Endodermal cell (in vitro differentiated cells): ENCODE measurements around the gene DZIP1. TPM values are rescaled to one million over a fixed set of nuclear protein-coding genes. Genes with fewer than 3 reads are reported as not detected.

Experiments
- DNase-seq: peaks from one replicate; pipeline ENCODE4 v3.0.0-alpha.2; 2017
- H3K27ac ChIP-seq: 2 replicates; pipeline ENCODE4 v1.5.1; 2013; ENCODE audit warnings: mild to moderate bottlenecking, low read depth, low read length, moderate library complexity
- H3K27me3 ChIP-seq: 2 replicates; pipeline ENCODE4 v1.6.1; 2013; ENCODE audit warnings: mild to moderate bottlenecking, low read length, moderate library complexity; ENCODE audit not compliant: insufficient read depth, control insufficient read depth, poor library complexity, severe bottlenecking
- H3K36me3 ChIP-seq: 2 replicates; pipeline ENCODE4 v1.7.0; 2013; ENCODE audit warnings: mild to moderate bottlenecking, low read length, moderate library complexity; ENCODE audit not compliant: control insufficient read depth, insufficient read depth
- H3K4me1 ChIP-seq: one replicate; pipeline ENCODE4 v1.7.0; 2013; ENCODE audit warnings: low read length; ENCODE audit not compliant: control insufficient read depth, insufficient read depth
- H3K4me3 ChIP-seq: 2 replicates; pipeline ENCODE4 v1.5.1; 2013; ENCODE audit warnings: mild to moderate bottlenecking, low read length, moderate library complexity
- H3K9ac ChIP-seq: 2 replicates; pipeline ENCODE4 v1.6.1; 2013; ENCODE audit warnings: mild to moderate bottlenecking, low read length, moderate library complexity; ENCODE audit not compliant: poor library complexity, severe bottlenecking; ENCODE audit errors: extremely low read depth
- H3K9me3 ChIP-seq: 2 replicates; pipeline ENCODE4 v1.6.1; 2013; ENCODE audit warnings: mild to moderate bottlenecking, low read length, moderate library complexity; ENCODE audit not compliant: control insufficient read depth
- H3K27ac Mint-ChIP-seq: 2 replicates; pipeline ENCODE4 v1.8.0; 2020; ENCODE audit warnings: mixed read lengths
- H3K27me3 Mint-ChIP-seq: 2 replicates; pipeline ENCODE4 v1.8.0; 2021; ENCODE audit warnings: mild to moderate bottlenecking, mixed read lengths; ENCODE audit not compliant: insufficient read depth
- H3K36me3 Mint-ChIP-seq: 2 replicates; pipeline ENCODE4 v1.8.0; 2020; ENCODE audit warnings: low read depth, mixed read lengths
- H3K4me1 Mint-ChIP-seq: 2 replicates; pipeline ENCODE4 v1.8.0; 2020; ENCODE audit warnings: mixed read lengths
- H3K4me3 Mint-ChIP-seq: 2 replicates; pipeline ENCODE4 v1.8.0; 2020; ENCODE audit warnings: mild to moderate bottlenecking, moderate library complexity, mixed read lengths
- H3K9me3 Mint-ChIP-seq: 2 replicates; pipeline ENCODE4 v1.8.0; 2020; ENCODE audit warnings: mild to moderate bottlenecking, mixed read lengths
- WGBS, 2 experiments: methylation state at CpG; one replicate each; pipeline versions ENCODE4 v1.1.5 to v1.1.7; 2013; ENCODE audit warnings: missing lambda C conversion rate in 2 of 2, mixed read lengths in 1 of 2; ENCODE audit not compliant: insufficient coverage in 1 of 2, insufficient read length in 1 of 2; 5-methylcytosine and 5-hydroxymethylcytosine counted together
- total RNA-seq, 2 donors: library from RNA; stranded (reverse); fragmentation: NEBNext Ultra II Directional in 1 of 2; extraction: Animal tissue kit (Norgen Biotek cat#: 25700) in 1 of 2; gene quantifications; 2 replicates in 1 of 2; 3 replicates in 1 of 2; pipeline ENCODE4 v1.2.1, GENCODE V29; 2021
- TF ChIP-seq, protein P1 (sequence below): fragments of 200-600 bp; sonication (generic); conservative IDR thresholded peaks from 2 replicates; pipeline ENCODE4 v1.5.0; 2021; ENCODE audit warnings: antibody characterized with exemption, mild to moderate bottlenecking

DZIP1 gene
- total RNA-seq, 2 donors from 2014 or later, result 36.2 to 59.9 TPM

DNA sequence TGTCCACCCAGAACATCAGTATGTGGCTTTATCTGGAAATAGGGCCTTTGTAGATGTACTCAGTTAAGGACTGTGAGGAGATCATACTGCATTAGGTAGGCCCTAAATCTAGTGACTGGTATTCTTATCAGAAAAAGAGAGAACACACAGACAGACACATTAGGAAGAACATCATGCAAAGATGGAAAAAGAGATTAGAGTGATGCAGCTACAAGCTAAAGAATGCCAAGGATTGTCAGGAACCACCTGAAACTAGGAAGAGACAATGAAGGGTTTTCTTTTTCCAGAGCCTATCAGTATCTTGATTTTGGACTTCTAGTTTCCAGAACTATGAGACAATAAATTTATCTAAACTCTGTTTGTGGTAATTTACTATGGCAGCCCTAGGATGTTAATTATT lies 15.0 kb upstream of the DZIP1 start:
- H3K27me3 ChIP-seq, result no peaks in the 10 kb centered on the region
- no peaks in the 10 kb centered on the region for H3K27me3 Mint-ChIP-seq
- TF ChIP-seq, protein P1, sequence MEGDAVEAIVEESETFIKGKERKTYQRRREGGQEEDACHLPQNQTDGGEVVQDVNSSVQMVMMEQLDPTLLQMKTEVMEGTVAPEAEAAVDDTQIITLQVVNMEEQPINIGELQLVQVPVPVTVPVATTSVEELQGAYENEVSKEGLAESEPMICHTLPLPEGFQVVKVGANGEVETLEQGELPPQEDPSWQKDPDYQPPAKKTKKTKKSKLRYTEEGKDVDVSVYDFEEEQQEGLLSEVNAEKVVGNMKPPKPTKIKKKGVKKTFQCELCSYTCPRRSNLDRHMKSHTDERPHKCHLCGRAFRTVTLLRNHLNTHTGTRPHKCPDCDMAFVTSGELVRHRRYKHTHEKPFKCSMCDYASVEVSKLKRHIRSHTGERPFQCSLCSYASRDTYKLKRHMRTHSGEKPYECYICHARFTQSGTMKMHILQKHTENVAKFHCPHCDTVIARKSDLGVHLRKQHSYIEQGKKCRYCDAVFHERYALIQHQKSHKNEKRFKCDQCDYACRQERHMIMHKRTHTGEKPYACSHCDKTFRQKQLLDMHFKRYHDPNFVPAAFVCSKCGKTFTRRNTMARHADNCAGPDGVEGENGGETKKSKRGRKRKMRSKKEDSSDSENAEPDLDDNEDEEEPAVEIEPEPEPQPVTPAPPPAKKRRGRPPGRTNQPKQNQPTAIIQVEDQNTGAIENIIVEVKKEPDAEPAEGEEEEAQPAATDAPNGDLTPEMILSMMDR, result no peak
- no peaks in the 10 kb centered on the region for H3K36me3 ChIP-seq
- H3K4me1 Mint-ChIP-seq, result no peaks in the 10 kb centered on the region
- no peak overlapping the region for H3K4me3 Mint-ChIP-seq
- peaks cover 2% of the 10 kb centered on the region for H3K9me3 Mint-ChIP-seq
- H3K4me3 ChIP-seq, result no peak overlapping the region
- no peak for DNase-seq
- H3K9me3 ChIP-seq, result peaks cover 4% of the 10 kb centered on the region
- no peaks in the 10 kb centered on the region for H3K4me1 ChIP-seq
- no peak overlapping the region for H3K9ac ChIP-seq
- H3K27ac Mint-ChIP-seq, result no peak overlapping the region
- no peaks in the 10 kb centered on the region for H3K36me3 Mint-ChIP-seq
- H3K27ac ChIP-seq, result no peak overlapping the region

- Mint-ChIP-seq H3K27me3 (peaks cover 2% of the 10 kb centered on the region), H3K36me3 (no peaks in the 10 kb centered on the region)
- 91 to 100% methylated on average over 1 to 3 of the region's 3 CpGs for WGBS, 2 experiments
These were observed 12.0 kb upstream of the DZIP1 start for GRCh38 chr13:95656386-95657015.

DNA sequence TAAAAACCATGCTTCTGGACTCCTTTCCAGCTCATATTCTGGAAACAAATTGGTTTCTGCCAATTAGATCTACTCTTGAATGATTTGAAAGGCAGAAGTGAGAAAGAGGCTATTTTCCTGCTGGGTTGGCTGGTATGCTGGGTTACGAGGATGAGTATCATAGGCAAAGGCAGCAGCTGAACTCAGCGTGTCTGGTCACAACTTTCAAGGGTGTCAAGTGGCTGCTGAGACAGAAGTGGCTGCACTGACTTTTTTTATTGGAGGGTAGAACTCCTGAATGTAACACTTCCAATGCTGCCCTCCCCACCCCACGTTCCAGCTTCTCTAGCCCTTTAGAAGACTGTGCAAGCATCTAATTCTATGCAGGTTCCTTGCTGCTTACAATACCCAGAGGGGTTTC lies 8.3 kb upstream of the DZIP1 start:
- Histone ChIP-seq H3K36me3 (no peaks in the 10 kb centered on the region), H3K9ac (no peak overlapping the region), H3K4me3 (no peak overlapping the region), H3K27me3 (no peaks in the 10 kb centered on the region), H3K4me1 (no peaks in the 10 kb centered on the region), H3K27ac (no peak overlapping the region), H3K9me3 (peaks cover 35% of the 10 kb centered on the region)
- H3K9me3 Mint-ChIP-seq, result peaks cover 37% of the 10 kb centered on the region
- TF ChIP-seq, protein P1, result no peak
- no peaks in the 10 kb centered on the region for H3K4me1 Mint-ChIP-seq
- peaks cover 4% of the 10 kb centered on the region for H3K27me3 Mint-ChIP-seq
- WGBS, 2 experiments, result 72 to 78% methylated on average over 2 to 3 of the region's 3 CpGs
- DNase-seq, result peak; percentile 71
- H3K4me3 Mint-ChIP-seq, result no peak overlapping the region
- no peaks in the 10 kb centered on the region for H3K36me3 Mint-ChIP-seq
- no peak overlapping the region for H3K27ac Mint-ChIP-seq

More at GRCh38 chr13:95656386-95657015, 12.0 kb upstream of the DZIP1 start:
- Histone ChIP-seq H3K4me3 (no peak overlapping the region), H3K9ac (no peak overlapping the region), H3K4me1 (no peaks in the 10 kb centered on the region), H3K9me3 (peaks cover 13% of the 10 kb centered on the region), H3K27me3 (no peaks in the 10 kb centered on the region), H3K36me3 (no peaks in the 10 kb centered on the region), H3K27ac (no peak overlapping the region)
- Mint-ChIP-seq H3K9me3 (peaks cover 16% of the 10 kb centered on the region), H3K4me1 (no peaks in the 10 kb centered on the region), H3K27ac (no peak overlapping the region), H3K4me3 (no peak overlapping the region)
- no peak for DNase-seq
- TF ChIP-seq, protein P1, result no peak
